GM23338 (cell line): ENCODE results near the gene SLC27A3.

Experiments used
- ETS1 ChIP-seq: IDR thresholded peaks from 2 replicates; pipeline ENCODE4 v1.6.1; 2016; ENCODE audit warnings: antibody characterized with exemption
- EZH2 ChIP-seq: fragments of 200-600 bp; sonication (generic); IDR thresholded peaks from one replicate; pipeline ENCODE4 v1.8.0; 2017; ENCODE audit warnings: antibody characterized with exemption, mild to moderate bottlenecking, low read depth; ENCODE audit not compliant: unreplicated experiment
- EZH2phosphoT487 ChIP-seq: fragments of 200-600 bp; sonication (generic); IDR thresholded peaks from one replicate; pipeline ENCODE4 v1.8.1; 2018; ENCODE audit warnings: antibody characterized with exemption; ENCODE audit not compliant: unreplicated experiment
- JUNB ChIP-seq: IDR thresholded peaks from one replicate; pipeline ENCODE4 v1.6.1; 2016; ENCODE audit warnings: antibody characterized with exemption; ENCODE audit not compliant: unreplicated experiment
- NANOG ChIP-seq: IDR thresholded peaks from 2 replicates; pipeline ENCODE4 v1.6.1; 2016; ENCODE audit warnings: antibody characterized with exemption, borderline replicate concordance
- POLR2AphosphoS5 ChIP-seq: IDR thresholded peaks from 2 replicates; pipeline ENCODE4 v1.6.1; 2016; ENCODE audit warnings: antibody characterized with exemption, low read depth
- ZNF331 ChIP-seq: fragments of 250-450 bp; sonication (Bioruptor Pico); IDR thresholded peaks from 2 replicates; pipeline ENCODE4 v1.5.0; 2020; ENCODE audit warnings: low read depth, mild to moderate bottlenecking, moderate library complexity
- TF ChIP-seq, protein P1 (sequence below), 2 experiments: fragments of 200-600 bp in 1 of 2; sonication (generic) in 1 of 2; conservative IDR thresholded peaks; 2 replicates each; pipeline versions ENCODE4 v1.5.1 to v1.6.1; 2016 to 2017; ENCODE audit warnings: antibody characterized with exemption in 2 of 2, low read depth in 2 of 2, mild to moderate bottlenecking in 2 of 2, moderate library complexity in 1 of 2
- TF ChIP-seq, protein P2 (sequence below): IDR thresholded peaks from one replicate; pipeline ENCODE4 v1.6.1; 2018; ENCODE audit warnings: antibody characterized with exemption; ENCODE audit not compliant: unreplicated experiment

GRCh38 chr1:153778051-153778823, 3.0 kb downstream of the SLC27A3 start:
- TF ChIP-seq, protein P1, sequence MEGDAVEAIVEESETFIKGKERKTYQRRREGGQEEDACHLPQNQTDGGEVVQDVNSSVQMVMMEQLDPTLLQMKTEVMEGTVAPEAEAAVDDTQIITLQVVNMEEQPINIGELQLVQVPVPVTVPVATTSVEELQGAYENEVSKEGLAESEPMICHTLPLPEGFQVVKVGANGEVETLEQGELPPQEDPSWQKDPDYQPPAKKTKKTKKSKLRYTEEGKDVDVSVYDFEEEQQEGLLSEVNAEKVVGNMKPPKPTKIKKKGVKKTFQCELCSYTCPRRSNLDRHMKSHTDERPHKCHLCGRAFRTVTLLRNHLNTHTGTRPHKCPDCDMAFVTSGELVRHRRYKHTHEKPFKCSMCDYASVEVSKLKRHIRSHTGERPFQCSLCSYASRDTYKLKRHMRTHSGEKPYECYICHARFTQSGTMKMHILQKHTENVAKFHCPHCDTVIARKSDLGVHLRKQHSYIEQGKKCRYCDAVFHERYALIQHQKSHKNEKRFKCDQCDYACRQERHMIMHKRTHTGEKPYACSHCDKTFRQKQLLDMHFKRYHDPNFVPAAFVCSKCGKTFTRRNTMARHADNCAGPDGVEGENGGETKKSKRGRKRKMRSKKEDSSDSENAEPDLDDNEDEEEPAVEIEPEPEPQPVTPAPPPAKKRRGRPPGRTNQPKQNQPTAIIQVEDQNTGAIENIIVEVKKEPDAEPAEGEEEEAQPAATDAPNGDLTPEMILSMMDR (conservative IDR thresholded peaks at IDR 0.05; ENCODE audit: low read depth in 2 of 2), result no peak
- TF ChIP-seq JUNB (no peak), ETS1 (no peak), POLR2AphosphoS5 (no peak), NANOG (no peak), EZH2phosphoT487 (no peak), ZNF331 (CRISPR knock-in tag) (no peak), EZH2 (no peak)
- TF ChIP-seq, protein P2, sequence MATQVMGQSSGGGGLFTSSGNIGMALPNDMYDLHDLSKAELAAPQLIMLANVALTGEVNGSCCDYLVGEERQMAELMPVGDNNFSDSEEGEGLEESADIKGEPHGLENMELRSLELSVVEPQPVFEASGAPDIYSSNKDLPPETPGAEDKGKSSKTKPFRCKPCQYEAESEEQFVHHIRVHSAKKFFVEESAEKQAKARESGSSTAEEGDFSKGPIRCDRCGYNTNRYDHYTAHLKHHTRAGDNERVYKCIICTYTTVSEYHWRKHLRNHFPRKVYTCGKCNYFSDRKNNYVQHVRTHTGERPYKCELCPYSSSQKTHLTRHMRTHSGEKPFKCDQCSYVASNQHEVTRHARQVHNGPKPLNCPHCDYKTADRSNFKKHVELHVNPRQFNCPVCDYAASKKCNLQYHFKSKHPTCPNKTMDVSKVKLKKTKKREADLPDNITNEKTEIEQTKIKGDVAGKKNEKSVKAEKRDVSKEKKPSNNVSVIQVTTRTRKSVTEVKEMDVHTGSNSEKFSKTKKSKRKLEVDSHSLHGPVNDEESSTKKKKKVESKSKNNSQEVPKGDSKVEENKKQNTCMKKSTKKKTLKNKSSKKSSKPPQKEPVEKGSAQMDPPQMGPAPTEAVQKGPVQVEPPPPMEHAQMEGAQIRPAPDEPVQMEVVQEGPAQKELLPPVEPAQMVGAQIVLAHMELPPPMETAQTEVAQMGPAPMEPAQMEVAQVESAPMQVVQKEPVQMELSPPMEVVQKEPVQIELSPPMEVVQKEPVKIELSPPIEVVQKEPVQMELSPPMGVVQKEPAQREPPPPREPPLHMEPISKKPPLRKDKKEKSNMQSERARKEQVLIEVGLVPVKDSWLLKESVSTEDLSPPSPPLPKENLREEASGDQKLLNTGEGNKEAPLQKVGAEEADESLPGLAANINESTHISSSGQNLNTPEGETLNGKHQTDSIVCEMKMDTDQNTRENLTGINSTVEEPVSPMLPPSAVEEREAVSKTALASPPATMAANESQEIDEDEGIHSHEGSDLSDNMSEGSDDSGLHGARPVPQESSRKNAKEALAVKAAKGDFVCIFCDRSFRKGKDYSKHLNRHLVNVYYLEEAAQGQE, result no peak
